ENCODE data around the gene IL16.

Gene IL16

GRCh38 chr15:81221449-81221848 is 24.8 kb downstream of the IL16 start:
- TF ChIP-seq, protein P1, sequence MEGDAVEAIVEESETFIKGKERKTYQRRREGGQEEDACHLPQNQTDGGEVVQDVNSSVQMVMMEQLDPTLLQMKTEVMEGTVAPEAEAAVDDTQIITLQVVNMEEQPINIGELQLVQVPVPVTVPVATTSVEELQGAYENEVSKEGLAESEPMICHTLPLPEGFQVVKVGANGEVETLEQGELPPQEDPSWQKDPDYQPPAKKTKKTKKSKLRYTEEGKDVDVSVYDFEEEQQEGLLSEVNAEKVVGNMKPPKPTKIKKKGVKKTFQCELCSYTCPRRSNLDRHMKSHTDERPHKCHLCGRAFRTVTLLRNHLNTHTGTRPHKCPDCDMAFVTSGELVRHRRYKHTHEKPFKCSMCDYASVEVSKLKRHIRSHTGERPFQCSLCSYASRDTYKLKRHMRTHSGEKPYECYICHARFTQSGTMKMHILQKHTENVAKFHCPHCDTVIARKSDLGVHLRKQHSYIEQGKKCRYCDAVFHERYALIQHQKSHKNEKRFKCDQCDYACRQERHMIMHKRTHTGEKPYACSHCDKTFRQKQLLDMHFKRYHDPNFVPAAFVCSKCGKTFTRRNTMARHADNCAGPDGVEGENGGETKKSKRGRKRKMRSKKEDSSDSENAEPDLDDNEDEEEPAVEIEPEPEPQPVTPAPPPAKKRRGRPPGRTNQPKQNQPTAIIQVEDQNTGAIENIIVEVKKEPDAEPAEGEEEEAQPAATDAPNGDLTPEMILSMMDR (IDR thresholded peaks at IDR 0.05): no peak
- H3K27me3 ChIP-seq: no peaks in the 10 kb centered on the region
- H3K36me3 ChIP-seq: no peaks in the 10 kb centered on the region
- H3K27ac ChIP-seq: peak overlapping the region in 1 of 2 donors; percentile 41
- intact Hi-C loops (cut with DNase I; ENCODE audit: low total_unique reads): no loop called here
- H3K9me3 ChIP-seq: no peaks in the 10 kb centered on the region
- H3K4me3 ChIP-seq: no peak overlapping the region
- DNase-seq: peak; percentile 61 to 69
- H3K4me1 ChIP-seq: peaks cover 0 to 18% (median 6%) of the 10 kb centered on the region in 4 donors

DNA sequence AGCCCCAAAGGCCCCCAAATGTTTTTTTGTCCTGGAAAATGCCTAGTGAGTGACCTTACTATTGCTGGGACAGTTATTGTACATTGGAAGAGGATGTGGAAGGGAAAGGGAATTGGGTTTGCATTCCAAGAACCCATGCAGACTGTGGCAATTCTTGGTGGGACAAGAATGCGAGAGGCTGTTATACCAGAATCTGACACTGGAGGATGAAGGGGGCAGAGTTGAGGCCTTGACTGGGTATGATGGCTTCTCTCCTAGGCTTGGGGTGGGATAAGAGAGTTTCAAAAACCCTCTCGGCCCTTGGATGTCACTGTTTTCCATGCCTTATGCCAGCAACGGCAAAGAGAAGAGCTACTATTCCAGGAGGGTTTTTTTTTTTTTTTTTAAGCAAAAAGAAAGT is 25.3 kb downstream of the IL16 start:
- no peaks in the 10 kb centered on the region for H3K36me3 ChIP-seq
- TF ChIP-seq, protein P1 (IDR thresholded peaks at IDR 0.05): no peak
- H3K4me3 ChIP-seq: no peak overlapping the region
- H3K4me1 ChIP-seq: peaks cover 0 to 18% (median 6%) of the 10 kb centered on the region in 4 donors
- no peaks in the 10 kb centered on the region for H3K9me3 ChIP-seq
- no peak overlapping the region for H3K27ac ChIP-seq
- intact Hi-C loops (cut with DNase I; ENCODE audit: low total_unique reads): no loop called here
- DNase-seq: no peak
- H3K27me3 ChIP-seq: no peaks in the 10 kb centered on the region

- Histone ChIP-seq H3K27ac (peak overlapping the region in 1 of 2 donors; percentile 13), H3K4me3 (no peak overlapping the region), H3K9me3 (no peaks in the 10 kb centered on the region), H3K4me1 (peaks cover 0 to 18% (median 6%) of the 10 kb centered on the region in 4 donors), H3K27me3 (no peaks in the 10 kb centered on the region), H3K36me3 (no peaks in the 10 kb centered on the region)
- no peak for DNase-seq
- intact Hi-C loops (cut with DNase I; ENCODE audit: low total_unique reads): no loop called here
- TF ChIP-seq, protein P1 (IDR thresholded peaks at IDR 0.05): no peak
These were observed 26.8 kb downstream of the IL16 start for GRCh38 chr15:81223346-81223971.

- Histone ChIP-seq H3K27me3 (no peaks in the 10 kb centered on the region), H3K4me3 (no peak overlapping the region), H3K9me3 (no peaks in the 10 kb centered on the region), H3K4me1 (peaks cover 0 to 18% (median 6%) of the 10 kb centered on the region in 4 donors), H3K27ac (peak overlapping the region in 1 of 2 donors; percentile 33), H3K36me3 (no peaks in the 10 kb centered on the region)
- intact Hi-C loops (cut with DNase I; ENCODE audit: low total_unique reads): no loop called here
- TF ChIP-seq, protein P1 (IDR thresholded peaks at IDR 0.05): no peak
- no peak for DNase-seq
These were observed 27.6 kb downstream of the IL16 start for GRCh38 chr15:81224232-81224631.

DNA sequence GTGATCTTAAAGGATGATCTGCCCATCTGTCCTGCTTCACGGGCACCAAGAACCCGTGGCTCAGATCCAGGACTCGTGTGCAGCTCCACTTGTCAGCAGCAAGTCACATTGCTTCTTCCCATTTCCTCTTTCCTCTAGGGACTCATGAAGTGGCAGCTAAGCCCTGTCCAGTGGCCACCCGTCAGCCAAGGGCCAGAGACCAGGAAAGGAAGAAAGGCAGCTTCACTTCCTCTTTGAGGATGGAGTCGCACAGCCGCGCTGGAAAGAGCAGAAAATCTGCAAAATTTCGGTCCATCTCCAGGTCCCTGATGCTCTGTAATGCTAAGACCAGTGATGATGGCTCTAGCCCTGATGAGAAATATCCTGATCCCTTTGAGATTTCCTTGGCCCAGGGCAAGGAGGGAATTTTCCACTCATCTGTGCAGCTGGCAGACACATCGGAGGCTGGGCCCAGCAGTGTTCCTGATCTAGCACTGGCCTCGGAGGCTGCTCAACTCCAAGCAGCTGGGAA is 28.5 kb downstream of the IL16 start:
- peak overlapping the region in 1 of 2 donors; percentile 33 for H3K27ac ChIP-seq
- intact Hi-C loops (cut with DNase I; ENCODE audit: low total_unique reads): no loop called here
- peak; percentile 78 to 85 for DNase-seq
- H3K27me3 ChIP-seq: no peaks in the 10 kb centered on the region
- TF ChIP-seq, protein P1 (IDR thresholded peaks at IDR 0.05): no peak
- H3K4me3 ChIP-seq: no peak overlapping the region
- peaks cover 0 to 18% (median 6%) of the 10 kb centered on the region in 4 donors for H3K4me1 ChIP-seq
- no peaks in the 10 kb centered on the region for H3K36me3 ChIP-seq
- no peaks in the 10 kb centered on the region for H3K9me3 ChIP-seq

All from tibial artery (tissue), 4 donors.